Measurements from ENCODE around the gene FXYD2.

Gene FXYD2

DNA sequence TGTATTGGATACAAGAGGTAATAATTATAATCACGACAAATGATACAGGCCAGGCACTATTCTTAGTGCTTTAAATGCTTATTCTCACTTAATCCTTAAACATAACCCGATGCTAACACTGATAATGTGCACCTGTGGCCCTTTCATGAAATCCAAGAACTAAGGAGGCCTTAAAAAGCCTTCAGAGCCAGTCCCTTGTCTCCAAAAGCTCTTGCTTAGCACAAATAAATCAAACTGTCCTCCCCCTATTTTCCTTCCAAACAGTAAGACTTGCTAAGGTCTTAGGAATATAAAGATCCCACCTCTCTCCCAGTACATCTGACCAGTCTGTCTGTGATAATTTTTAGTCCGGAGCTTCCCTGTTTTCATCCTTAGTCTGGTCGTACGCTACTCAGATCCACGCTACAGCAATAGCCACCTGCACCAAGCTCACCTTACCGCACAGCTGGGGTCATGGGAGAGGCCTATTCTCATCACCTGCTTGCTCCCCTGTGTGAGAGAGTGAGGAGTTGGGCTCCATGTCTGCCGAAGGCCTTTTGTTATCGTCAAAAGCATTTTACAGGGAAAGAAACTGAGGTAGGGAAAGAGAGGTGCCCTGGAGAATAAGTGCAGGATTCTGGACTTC, 35.1 kb upstream of the FXYD2 start:
- no peak for DNase-seq (ENCODE audit: low read depth, low spot score)
- no peak overlapping the region for H3K27ac ChIP-seq

GRCh38 chr11:117859061-117859460, 34.5 kb upstream of the FXYD2 start:
- DNase-seq (ENCODE audit: low read depth, low spot score): no peak

GRCh38 chr11:117857734-117858414, 33.3 kb upstream of the FXYD2 start:
- no peak overlapping the region for H3K27ac ChIP-seq
- no peak for DNase-seq (ENCODE audit: low read depth, low spot score)

More at GRCh38 chr11:117859061-117859460, 34.5 kb upstream of the FXYD2 start:
- H3K27ac ChIP-seq: no peak overlapping the region

DNA sequence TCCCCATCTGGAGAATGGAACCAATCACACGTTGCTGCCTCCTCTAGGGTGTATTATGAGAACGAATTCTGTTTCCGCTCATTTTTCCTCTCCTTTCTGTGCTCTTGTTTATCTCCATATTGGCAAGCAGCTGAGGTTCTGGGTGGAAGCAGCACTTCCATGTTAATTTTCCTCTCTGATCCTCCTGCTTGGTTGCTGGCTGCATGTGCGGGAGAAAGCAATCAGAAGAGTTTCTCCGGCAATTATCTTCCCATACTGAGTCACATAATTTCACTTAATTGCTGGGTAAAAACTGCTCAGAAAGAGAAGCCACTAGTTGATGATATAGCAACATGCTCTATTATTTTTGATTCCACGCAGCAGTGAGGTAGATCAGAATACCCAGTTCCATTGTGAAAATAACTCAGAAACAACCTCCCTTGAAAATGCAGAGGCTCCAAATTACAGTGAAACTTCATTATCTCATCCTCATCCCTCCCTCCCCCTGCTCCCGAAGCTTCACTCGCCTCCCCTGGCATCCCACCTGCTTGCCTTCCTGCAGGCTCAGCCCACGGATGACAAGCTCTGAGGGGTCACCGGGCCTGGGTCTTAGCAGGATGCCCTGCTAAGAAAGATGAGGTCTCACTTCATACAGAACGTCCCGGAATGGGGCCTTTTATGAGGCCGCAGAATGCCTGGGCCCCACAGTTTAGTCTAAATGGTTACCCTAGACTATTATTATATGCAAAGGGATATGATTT, 31.5 kb upstream of the FXYD2 start:
- DNase-seq (ENCODE audit: low read depth, low spot score): no peak
- no peak overlapping the region for H3K27ac ChIP-seq

GRCh38 chr11:117855186-117855845, 30.8 kb upstream of the FXYD2 start:
- H3K27ac ChIP-seq: no peak overlapping the region
- no peak for DNase-seq (ENCODE audit: low read depth, low spot score)

- DNase-seq (ENCODE audit: low read depth, low spot score): no peak
- no peak overlapping the region for H3K27ac ChIP-seq
These were observed 27.8 kb upstream of the FXYD2 start for GRCh38 chr11:117852309-117852708.

GRCh38 chr11:117851852-117852251, 27.3 kb upstream of the FXYD2 start:
- DNase-seq (ENCODE audit: low read depth, low spot score): no peak

GRCh38 chr11:117851106-117851505, 26.6 kb upstream of the FXYD2 start:
- H3K27ac ChIP-seq: no peak overlapping the region
- DNase-seq (ENCODE audit: low read depth, low spot score): no peak

More at GRCh38 chr11:117851852-117852251, 27.3 kb upstream of the FXYD2 start:
- no peak overlapping the region for H3K27ac ChIP-seq

DNA sequence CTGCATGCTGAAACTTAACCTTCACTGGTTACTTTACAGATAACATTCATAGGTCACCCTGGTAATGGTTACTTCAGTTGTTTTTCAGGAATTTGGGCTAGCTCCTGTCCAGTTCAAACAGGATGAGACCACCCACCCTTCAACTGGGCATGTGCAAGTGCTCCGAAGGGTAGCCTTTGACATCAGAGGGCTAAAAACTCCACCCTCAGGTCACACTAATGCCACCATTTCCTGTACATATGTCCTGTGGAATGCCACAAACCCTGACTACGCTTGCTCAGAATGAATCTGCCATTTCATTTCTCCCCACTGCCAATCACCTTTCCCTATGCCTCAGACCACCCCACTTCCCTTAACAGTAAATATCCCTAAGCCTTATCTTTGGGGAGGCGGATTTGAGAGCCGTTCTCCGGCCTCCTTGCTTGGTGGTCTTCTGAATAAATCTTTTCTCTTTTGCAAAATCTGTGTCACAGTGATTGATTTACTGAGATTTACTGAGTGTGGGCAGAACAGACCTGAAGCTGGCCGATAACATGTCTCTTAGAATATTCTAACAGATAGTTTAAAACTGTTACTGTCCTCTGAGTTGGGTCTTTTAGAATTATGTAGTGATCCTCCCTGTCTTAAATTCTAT, 25.4 kb upstream of the FXYD2 start:
- no peak for DNase-seq (ENCODE audit: low read depth, low spot score)
- no peak overlapping the region for H3K27ac ChIP-seq

DNA sequence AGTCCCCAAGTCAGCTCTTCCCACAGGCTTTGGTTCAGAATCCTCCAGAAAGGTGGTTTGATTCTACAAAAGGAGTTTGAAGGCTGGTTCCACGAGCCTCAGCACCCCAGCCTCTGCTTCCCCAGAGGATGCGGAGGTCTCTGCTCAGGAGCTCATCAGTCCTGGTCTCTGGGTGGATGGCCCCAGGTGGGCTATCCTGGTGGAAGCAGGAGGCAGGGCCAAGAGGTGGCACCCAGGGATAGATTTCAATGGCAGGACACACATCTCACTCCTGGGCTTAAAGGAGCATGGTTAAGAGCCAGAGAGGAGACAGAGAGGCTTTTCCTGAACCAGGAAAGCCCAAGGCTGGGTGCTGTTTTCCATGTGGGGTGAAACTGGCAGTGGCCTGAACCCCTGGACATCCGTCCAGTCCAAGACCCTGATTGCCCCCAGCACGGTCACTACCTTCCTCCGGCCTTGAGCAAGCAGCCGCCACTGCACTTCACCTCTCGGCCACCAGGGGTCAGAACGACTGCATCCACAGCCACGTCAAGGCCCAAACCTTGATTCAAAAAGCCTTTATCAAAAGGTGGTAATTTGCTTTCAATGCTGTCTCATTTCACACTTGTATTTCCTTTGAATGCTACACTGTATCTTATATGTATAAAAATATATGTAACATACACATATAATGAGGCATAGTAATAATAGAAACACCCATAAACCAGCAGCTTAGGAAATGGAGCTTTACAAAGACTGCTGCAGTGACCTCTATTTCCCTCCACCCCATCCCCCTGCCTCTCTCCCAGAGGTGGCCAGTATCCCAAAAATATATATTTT, 19.3 kb upstream of the FXYD2 start:
- no peak overlapping the region for H3K27ac ChIP-seq
- DNase-seq (ENCODE audit: low read depth, low spot score): no peak

DNA sequence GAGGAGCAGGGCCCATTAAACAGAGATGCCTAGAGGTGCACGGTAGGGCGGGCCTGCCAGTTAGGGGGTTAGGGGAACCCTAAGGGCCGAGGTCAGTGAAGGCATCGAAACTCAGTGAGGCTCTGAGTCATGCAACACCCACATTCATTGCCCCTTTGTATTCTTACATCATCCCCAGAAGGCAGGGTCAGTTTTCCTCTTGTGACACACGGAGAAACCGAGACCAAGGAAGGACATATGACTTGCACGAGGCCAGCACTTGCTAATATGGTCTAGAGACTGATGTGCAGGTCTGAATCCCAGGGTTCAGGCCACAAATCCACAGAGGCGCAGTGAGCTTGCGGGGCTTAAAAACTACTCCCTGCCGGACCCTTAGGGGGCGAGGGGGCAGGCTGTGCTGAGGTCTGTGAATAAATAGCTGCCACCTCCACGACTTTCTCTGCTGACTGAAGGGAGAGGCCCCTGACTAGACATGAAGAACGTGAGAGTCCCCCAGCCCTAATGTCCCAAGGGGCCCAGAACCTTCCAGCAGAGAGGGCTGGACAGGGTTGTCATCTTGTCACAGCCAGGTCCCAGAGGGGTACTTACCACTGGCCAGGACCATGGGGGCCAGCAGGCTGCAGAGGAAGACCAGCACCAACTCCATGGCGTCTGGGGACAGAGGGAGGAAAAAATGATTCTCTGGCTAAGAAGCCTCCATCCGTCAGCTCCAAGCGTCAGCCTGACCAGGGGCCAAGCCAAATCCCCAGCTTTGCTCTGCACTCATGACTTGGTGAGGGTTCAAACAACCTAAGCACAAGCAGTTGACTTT, 17.8 kb upstream of the FXYD2 start:
- no peak for DNase-seq (ENCODE audit: low read depth, low spot score)
- no peak overlapping the region for H3K27ac ChIP-seq

GRCh38 chr11:117841551-117842031, 17.0 kb upstream of the FXYD2 start:
- H3K27ac ChIP-seq: no peak overlapping the region
- no peak for DNase-seq (ENCODE audit: low read depth, low spot score)

DNA sequence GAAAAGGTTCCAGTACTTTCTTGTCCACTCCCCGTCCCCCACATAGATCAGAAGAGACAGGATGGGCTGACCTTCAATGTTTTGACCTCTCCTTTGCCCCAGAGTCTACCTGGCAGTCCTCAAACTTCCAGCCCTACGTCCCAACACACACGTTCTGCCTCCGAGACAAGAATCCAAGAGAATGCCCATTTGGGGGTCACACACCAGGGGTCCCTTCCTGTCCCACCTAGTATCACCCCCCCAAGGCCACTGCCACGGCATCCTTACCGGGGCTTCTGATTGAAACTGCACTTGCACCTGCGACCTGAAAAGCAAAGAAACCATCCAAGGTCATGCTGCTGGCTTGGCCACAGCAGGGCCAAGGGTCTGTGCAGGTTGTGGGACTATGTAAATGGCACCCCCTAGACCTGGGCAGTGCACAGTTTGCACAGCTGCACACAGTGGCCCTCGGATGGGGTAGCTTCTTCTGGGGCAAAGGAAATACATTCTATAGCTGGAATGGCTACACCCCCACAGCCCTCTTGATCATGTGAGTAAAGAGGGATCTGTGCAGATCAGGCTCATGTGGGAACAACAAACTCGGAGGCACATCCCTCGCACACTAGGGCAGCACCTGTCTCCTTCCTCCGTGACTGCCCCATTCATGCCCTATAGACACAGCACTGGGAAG, 16.5 kb upstream of the FXYD2 start:
- DNase-seq (ENCODE audit: low read depth, low spot score): no peak
- H3K27ac ChIP-seq: no peak overlapping the region

DNA sequence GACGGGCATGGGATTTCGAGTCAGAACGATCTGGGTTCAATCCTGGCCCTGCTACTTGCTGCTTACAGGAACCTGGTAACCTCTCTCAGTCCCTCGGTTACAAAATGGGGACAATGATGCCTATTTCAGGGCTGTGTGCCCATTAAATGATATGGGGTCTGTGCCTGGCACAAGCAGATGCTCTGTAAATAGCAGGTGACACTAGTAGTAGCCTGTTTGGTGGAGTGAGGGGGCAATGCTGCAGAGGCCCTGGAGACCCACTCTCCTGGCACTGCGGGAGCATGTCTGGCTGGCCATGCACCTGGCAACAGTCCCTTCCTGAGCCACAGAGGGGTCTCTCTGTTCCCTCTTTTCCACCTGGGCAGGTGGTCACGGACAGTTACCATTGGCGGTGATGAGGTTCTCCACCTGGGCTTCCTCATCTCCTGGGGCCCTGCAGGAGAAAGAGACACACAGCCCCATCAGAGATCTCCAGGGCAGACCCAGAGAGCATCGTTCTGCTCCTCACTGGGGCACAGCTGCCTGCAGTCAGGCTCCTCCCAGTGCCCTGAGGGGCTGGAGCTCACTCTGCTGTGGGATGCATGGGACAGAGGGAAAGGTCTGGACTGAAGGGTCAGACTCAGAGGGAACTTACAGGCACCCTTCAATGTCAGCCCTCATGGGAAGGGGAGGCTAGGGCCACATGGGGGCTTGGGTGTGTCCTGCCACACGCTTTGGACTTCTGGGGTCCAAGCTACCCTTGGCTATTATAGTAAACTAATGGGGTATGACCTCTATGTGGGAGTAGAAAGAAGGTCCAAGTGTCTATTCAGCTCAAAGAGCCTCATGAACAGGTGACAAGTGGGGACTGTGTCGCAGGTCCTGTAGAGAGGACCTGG, 15.6 kb upstream of the FXYD2 start:
- no peak for DNase-seq (ENCODE audit: low read depth, low spot score)
- H3K27ac ChIP-seq: no peak overlapping the region

DNA sequence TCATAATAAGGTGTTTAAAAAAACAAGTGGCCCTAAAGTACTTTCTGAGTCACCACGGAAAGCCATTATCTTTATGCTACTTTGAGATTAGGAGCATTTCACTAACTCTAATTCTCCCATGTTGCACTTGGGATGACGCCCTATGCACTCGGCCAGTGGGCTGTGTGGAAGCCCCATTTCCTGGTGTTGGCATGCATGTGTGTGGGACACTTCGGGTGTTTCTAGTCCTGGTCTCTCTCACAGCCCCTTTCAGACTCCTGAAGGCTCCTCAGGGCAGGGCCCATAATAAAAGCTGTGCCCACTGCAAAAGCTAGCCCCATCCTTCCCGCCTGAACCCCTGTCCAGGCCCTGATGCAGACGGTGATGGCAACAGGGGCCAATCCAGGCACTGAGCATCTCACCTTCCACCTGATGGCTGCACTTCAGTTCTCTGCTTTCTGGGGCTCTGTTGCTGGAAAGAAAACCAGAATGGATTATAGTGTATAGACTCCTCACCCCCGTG, 14.9 kb upstream of the FXYD2 start:
- no peak overlapping the region for H3K27ac ChIP-seq
- DNase-seq (ENCODE audit: low read depth, low spot score): no peak

DNA sequence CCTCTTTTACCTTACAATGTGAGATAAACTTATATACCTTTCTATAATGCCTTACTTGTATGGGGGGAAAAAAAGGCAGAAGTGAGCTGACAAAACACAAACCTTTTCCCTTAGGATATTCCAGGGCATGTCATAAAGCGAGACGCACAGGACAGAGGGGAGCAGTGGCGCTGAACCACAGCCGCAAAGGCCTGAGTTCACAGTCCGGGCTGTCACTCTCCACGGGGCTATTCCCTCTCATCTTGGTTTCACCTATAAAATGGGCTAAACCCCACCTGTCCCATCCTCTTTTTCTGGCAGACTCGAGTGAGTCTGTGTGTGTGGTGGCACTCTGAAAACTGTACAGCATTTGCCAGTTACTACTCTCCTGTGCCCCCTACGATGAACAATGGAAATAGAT, 14.4 kb upstream of the FXYD2 start:
- no peak for DNase-seq (ENCODE audit: low read depth, low spot score)
- no peak overlapping the region for H3K27ac ChIP-seq

DNA sequence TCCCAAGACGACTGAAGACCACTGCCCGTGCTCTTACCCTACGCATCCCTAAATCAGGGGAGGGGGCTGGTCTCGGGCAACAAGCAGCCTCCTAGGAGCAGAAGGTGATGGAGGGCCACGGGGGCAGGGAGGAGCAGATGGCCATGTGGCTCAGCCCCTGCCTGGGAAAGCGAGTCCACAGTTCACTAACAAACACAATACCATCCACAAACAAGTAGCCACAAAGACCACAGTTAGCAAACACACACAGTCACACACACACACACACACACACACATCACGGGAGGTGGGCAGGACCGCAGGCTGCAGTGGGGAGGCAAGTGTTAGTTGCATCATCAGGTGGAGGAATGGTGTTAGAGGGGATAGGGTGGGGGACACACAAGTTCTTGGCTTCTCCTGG, 13.2 kb upstream of the FXYD2 start:
- no peak for DNase-seq (ENCODE audit: low read depth, low spot score)
- no peak overlapping the region for H3K27ac ChIP-seq

Data from epithelial cell of prostate (primary cell).